SK-N-SH (cell line): ENCODE results near the gene OGFOD3. TPM values are rescaled to one million over a fixed set of nuclear protein-coding genes. Genes with fewer than 3 reads are reported as not detected.

Experiments used
- CTCF ChIA-PET: fragments of 300-600, 350-600 bp; formaldehyde crosslinking; extraction: SDS; loops from one replicate; lab custom pipeline; 2021; lab: Yijun Ruan, JAX
- POLR2A ChIA-PET: fragments of 350-600 bp; sonication (Branson Sonifier 250); formaldehyde crosslinking; extraction: SDS; loops from one replicate; lab custom pipeline; 2020; ENCODE audit warnings: antibody characterized with exemption, inconsistent platforms; lab: Yijun Ruan, JAX
- DNase-seq: peaks from one replicate; pipeline ENCODE4 v3.0.0; 2012
- H2AFZ ChIP-seq: fragments of 200-600 bp; sonication (generic); 2 replicates; pipeline ENCODE4 v1.8.1; 2016; ENCODE audit warnings: antibody characterized with exemption, mild to moderate bottlenecking, low read depth
- H3F3A ChIP-seq: fragments of 200-600 bp; sonication (generic); replicated peaks from 2 replicates; pipeline ENCODE3; 2016; ENCODE audit warnings: antibody characterized with exemption, mild to moderate bottlenecking; ENCODE audit not compliant: insufficient read depth
- H3K27ac ChIP-seq, 2 experiments: fragments of 200-500 bp in 1 of 2; fragments of 200-600 bp in 1 of 2; sonication (Bioruptor generic) in 1 of 2; sonication (generic), shearing (Covaris generic) in 1 of 2; 2 replicates each; pipeline versions ENCODE4 v1.5.1 to v1.6.1; 2014 to 2016; ENCODE audit warnings: low read depth in 2 of 2, inconsistent platforms in 1 of 2, low read length in 1 of 2, mild to moderate bottlenecking in 1 of 2, mixed read lengths in 1 of 2
- H3K27me3 ChIP-seq: fragments of 200-600 bp; sonication (generic), shearing (Covaris generic); 2 replicates; pipeline ENCODE4 v1.6.1; 2016; ENCODE audit warnings: mixed run types; ENCODE audit not compliant: insufficient read depth
- H3K36me3 ChIP-seq, 2 experiments: fragments of 200-500 bp in 1 of 2; fragments of 200-600 bp in 1 of 2; sonication (Bioruptor generic) in 1 of 2; sonication (generic) in 1 of 2; replicated peaks in 1 of 2; 2 replicates each; pipeline versions ENCODE3 to v1.5.1; 2014 to 2016; ENCODE audit warnings: low read length in 1 of 2, mild to moderate bottlenecking in 1 of 2; ENCODE audit not compliant: insufficient read depth in 2 of 2, control insufficient read depth in 1 of 2
- H3K4me1 ChIP-seq, 2 experiments: fragments of 200-500 bp in 1 of 2; fragments of 200-600 bp in 1 of 2; sonication (Bioruptor generic) in 1 of 2; sonication (generic), shearing (Covaris generic) in 1 of 2; 2 replicates each; pipeline versions ENCODE4 v1.5.1 to v1.6.1; 2014 to 2016; ENCODE audit warnings: low read depth in 1 of 2, low read length in 1 of 2, mixed run types in 1 of 2; ENCODE audit not compliant: insufficient read depth in 2 of 2, control insufficient read depth in 1 of 2
- H3K4me2 ChIP-seq: fragments of 200-600 bp; sonication (generic), shearing (Covaris generic); 2 replicates; pipeline ENCODE4 v1.6.1; 2017; ENCODE audit warnings: mixed run types
- H3K4me3 ChIP-seq, 2 experiments: fragments of 200-500 bp in 1 of 2; fragments of 200-600 bp in 1 of 2; sonication (Bioruptor generic) in 1 of 2; sonication (generic), shearing (Covaris generic) in 1 of 2; 2 replicates each; pipeline versions ENCODE4 v1.5.1 to v1.8.1; 2014 to 2016; ENCODE audit warnings: low read depth in 2 of 2, inconsistent platforms in 1 of 2, low read length in 1 of 2, mild to moderate bottlenecking in 1 of 2, mixed read lengths in 1 of 2, moderate library complexity in 1 of 2
- H3K79me2 ChIP-seq: fragments of 200-600 bp; sonication (generic); 2 replicates; pipeline ENCODE4 v1.8.1; 2017; ENCODE audit warnings: mild to moderate bottlenecking; ENCODE audit not compliant: insufficient read depth
- H3K9ac ChIP-seq: fragments of 200-600 bp; sonication (generic); 2 replicates; pipeline ENCODE4 v1.6.1; 2017; ENCODE audit warnings: mixed run types
- H3K9me2 ChIP-seq: fragments of 200-600 bp; sonication (generic); 2 replicates; pipeline ENCODE4 v1.6.1; 2017; ENCODE audit warnings: mixed run types
- H3K9me3 ChIP-seq: fragments of 200-600 bp; sonication (generic); 2 replicates; pipeline ENCODE4 v1.6.1; 2017; ENCODE audit warnings: mixed run types, mild to moderate bottlenecking, moderate library complexity
- H4K20me1 ChIP-seq: fragments of 200-600 bp; sonication (generic); 2 replicates; pipeline ENCODE4 v1.6.1; 2017; ENCODE audit warnings: mild to moderate bottlenecking, mixed run types; ENCODE audit not compliant: insufficient read depth
- CTCF ChIP-seq: fragments of 200-600 bp; sonication (generic); IDR thresholded peaks from 2 replicates; pipeline ENCODE4 v1.6.1; 2017; ENCODE audit warnings: antibody characterized with exemption, mild to moderate bottlenecking, moderate library complexity
- ELF1 ChIP-seq: IDR thresholded peaks from 2 replicates; pipeline ENCODE4 v1.4.0; 2012
- EP300 ChIP-seq, 2 experiments: IDR thresholded peaks; 2 replicates each; pipeline versions ENCODE4 v1.4.0 to v1.6.1; 2012; ENCODE audit warnings: borderline replicate concordance in 1 of 2, low read depth in 1 of 2, low read length in 1 of 2
- FOSL2 ChIP-seq: IDR thresholded peaks from 2 replicates; pipeline ENCODE4 v1.4.0; 2012; ENCODE audit warnings: low read depth, mild to moderate bottlenecking, moderate library complexity, borderline replicate concordance
- FOXJ3 ChIP-seq: sonication (generic); formaldehyde crosslinking; IDR thresholded peaks from 2 replicates; pipeline ENCODE4 v1.5.1; 2020; ENCODE audit warnings: mild to moderate bottlenecking, missing genetic modification reagents
- FOXM1 ChIP-seq: IDR thresholded peaks from 2 replicates; pipeline ENCODE4 v1.4.0; 2012; ENCODE audit warnings: low read depth, mild to moderate bottlenecking
- JUND ChIP-seq: IDR thresholded peaks from 2 replicates; pipeline ENCODE4 v1.4.0; 2012
- MXI1 ChIP-seq: IDR thresholded peaks from 2 replicates; pipeline ENCODE4 v1.6.1; 2012; ENCODE audit warnings: mild to moderate bottlenecking, low read depth, low read length, improper control_type of control experiment
- NFIC ChIP-seq: IDR thresholded peaks from 2 replicates; pipeline ENCODE4 v1.4.0; 2012; ENCODE audit warnings: borderline replicate concordance
- NRF1 ChIP-seq: IDR thresholded peaks from 2 replicates; pipeline ENCODE4 v1.6.1; 2012; ENCODE audit warnings: low read depth, mild to moderate bottlenecking, low read length
- RAD21 ChIP-seq: IDR thresholded peaks from 2 replicates; pipeline ENCODE4 v1.6.1; 2012; ENCODE audit warnings: mild to moderate bottlenecking, low read length
- RCOR1 ChIP-seq: fragments of 150-350 bp; IDR thresholded peaks from 2 replicates; pipeline ENCODE4 v1.6.1; 2017; ENCODE audit warnings: antibody characterized with exemption, low read length
- RXRA ChIP-seq: IDR thresholded peaks from 2 replicates; pipeline ENCODE4 v1.4.0; 2012; ENCODE audit warnings: low read depth, mild to moderate bottlenecking, borderline replicate concordance
- TCF12 ChIP-seq: IDR thresholded peaks from 2 replicates; pipeline ENCODE4 v1.4.0; 2012
- USF2 ChIP-seq: fragments of 150-350 bp; IDR thresholded peaks from 2 replicates; pipeline ENCODE4 v1.6.1; 2017; ENCODE audit warnings: antibody characterized with exemption, low read length, low read depth, borderline replicate concordance
- ZBTB33 ChIP-seq: IDR thresholded peaks from 2 replicates; pipeline ENCODE4 v1.4.0; 2012; ENCODE audit warnings: low read depth, borderline replicate concordance
- WGBS: methylation state at CpG from one replicate; pipeline ENCODE4 v1.1.6; 2017; ENCODE audit warnings: low lambda C conversion rate; 5-methylcytosine and 5-hydroxymethylcytosine counted together
- polyA plus RNA-seq, 3 experiments: library from polyadenylated mRNA; depleted of rRNA; stranded (reverse); fragments of >200 nt; gene quantifications; 2 replicates each; pipeline ENCODE4 v1.2.3, GENCODE V29; 2012

OGFOD3 gene
- polyA plus RNA-seq, 1 of the 3 experiments (the other 2 are of a cell fraction) = 68.2 TPM

DNA sequence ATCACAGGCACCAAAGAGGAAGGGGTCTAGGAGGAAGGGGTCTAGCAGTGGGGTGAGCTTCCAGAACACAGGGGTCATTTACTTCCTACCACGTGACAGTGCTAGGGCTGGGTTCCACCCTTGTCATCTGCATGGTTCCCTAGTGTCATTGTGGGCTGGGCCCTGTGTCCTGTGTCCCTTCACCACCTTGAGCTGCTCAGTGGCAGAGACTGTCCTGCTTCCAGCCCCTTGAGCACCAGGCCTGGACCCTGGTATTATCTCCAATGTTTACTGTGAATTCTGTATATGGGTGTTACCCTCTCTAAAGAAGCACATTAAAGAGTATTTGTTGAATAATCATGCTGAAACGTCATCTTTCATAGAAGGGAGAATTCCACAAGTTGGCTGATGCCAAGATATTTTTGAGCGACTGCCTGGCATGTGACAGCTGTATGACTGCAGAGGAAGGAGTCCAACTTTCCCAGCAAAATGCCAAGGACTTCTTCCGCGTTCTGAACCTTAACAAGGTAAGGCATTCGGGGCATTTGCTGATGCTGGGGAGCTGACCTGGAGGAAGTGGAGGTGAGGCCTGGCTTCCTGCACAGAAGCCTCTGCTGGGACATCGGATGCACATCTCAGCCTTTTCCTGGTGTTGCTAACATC is 45.7 kb upstream of the OGFOD3 start:
- Histone ChIP-seq H3K79me2 (peaks cover 24% of the 10 kb centered on the region), H3K9me2 (no peaks in the 10 kb centered on the region), H3K27me3 (no peaks in the 10 kb centered on the region), H4K20me1 (peaks cover 6% of the 10 kb centered on the region; the same call in 1 of the 2 replicates), H2AFZ (no peak overlapping the region), H3K4me3 (no peak overlapping the region), H3F3A (no peaks in the 10 kb centered on the region), H3K27ac (no peak overlapping the region), H3K4me1 (peaks cover 0 to 2% of the 10 kb centered on the region in 2 experiments; a peak in 1 of 4 replicates), H3K9ac (no peak overlapping the region), H3K36me3 (peaks cover 45 to 51% of the 10 kb centered on the region in 2 experiments), H3K4me2 (no peak overlapping the region), H3K9me3 (no peaks in the 10 kb centered on the region)
- TF ChIP-seq USF2 (no peak), FOXJ3 (CRISPR knock-in tag) (no peak), NRF1 (no peak), NFIC (no peak), RAD21 (no peak), CTCF (no peak), FOSL2 (no peak), FOXM1 (no peak), RXRA (no peak)
- WGBS = 94% methylated on average over 7 of the region's 7 CpGs
- CTCF ChIA-PET = interaction anchor here (0.6 kb wide), 1 partner anchor 1547 kb away, joined by 3 read pairs; no protein-coding TSS in a partner anchor
- DNase-seq = no peak
- POLR2A ChIA-PET = no interaction called here

DNA sequence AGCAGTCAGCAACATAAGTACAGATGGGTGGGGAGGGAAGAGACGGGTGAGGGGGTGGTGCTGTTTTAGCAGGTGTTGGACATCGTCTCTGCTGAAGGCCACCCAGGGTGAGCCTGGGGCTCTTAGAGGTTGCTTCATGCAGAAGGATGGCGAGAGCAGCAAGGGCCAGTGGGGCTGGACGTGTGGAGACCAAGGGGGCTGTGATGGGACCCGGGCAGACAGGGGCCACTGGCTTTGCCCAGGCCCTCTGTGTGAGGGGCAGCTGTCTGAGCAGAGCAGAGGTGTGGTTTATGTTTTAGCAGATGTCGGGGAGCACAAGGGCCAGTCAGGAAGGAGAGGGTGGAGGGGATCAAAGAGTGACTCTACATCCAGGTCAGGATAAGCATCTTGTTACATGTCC is 45.0 kb upstream of the OGFOD3 start:
- ChIA-PET CTCF (interaction anchor here (1.3 kb wide), 1 partner anchor 26 kb away, joined by 3 read pairs; no protein-coding TSS in a partner anchor), POLR2A (no interaction called here)
- Histone ChIP-seq H2AFZ (no peak overlapping the region), H3K9ac (no peak overlapping the region), H3K9me3 (no peaks in the 10 kb centered on the region), H3K4me3 (no peak overlapping the region), H3K9me2 (no peaks in the 10 kb centered on the region), H3K79me2 (peaks cover 28% of the 10 kb centered on the region), H3K36me3 (peaks cover 38 to 45% of the 10 kb centered on the region in 2 experiments), H3K4me2 (no peak overlapping the region), H3F3A (no peaks in the 10 kb centered on the region), H3K27me3 (no peaks in the 10 kb centered on the region), H3K27ac (no peak overlapping the region), H3K4me1 (peaks cover 0 to 2% of the 10 kb centered on the region in 2 experiments; a peak in 1 of 4 replicates), H4K20me1 (peaks cover 6% of the 10 kb centered on the region; the same call in 1 of the 2 replicates)
- no peak for DNase-seq
- WGBS = 86% methylated on average over 6 of the region's 6 CpGs
- TF ChIP-seq EP300 (IDR thresholded peaks at IDR 0.05; ENCODE audit: borderline replicate concordance in 1 of 2, low read depth in 1 of 2, low read length in 1 of 2) = no peak
- TF ChIP-seq CTCF = no peak
- no peak for TF ChIP-seq USF2
- TF ChIP-seq ZBTB33 = no peak
- TF ChIP-seq MXI1 = no peak
- TF ChIP-seq JUND = no peak
- no peak for TF ChIP-seq TCF12
- TF ChIP-seq NRF1 = no peak
- no peak for TF ChIP-seq ELF1
- no peak for TF ChIP-seq RCOR1
